Measurements from ENCODE around the gene MYO5C.

DNA sequence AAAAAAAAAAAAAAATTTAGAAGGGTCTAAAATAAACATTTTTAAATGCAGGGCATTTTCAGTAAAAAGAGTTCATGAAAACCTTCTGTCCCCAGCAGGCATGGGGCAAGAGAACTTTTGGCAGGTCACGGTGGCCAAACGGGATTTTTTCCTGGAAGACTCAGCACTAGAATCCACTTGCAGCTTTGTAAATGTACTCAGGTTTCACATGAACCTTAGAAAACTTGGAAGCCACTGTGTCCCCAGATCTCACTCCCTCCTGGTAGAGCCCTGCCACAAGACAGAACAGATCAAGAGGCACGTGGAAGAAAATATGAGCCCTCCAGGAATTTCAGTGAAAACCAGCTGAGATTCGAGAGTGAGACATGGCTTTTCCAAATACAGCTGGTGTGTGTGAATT is 102.3 kb downstream of the MYO5C start:
- TF ChIP-seq CHD1 (IDR thresholded peaks at IDR 0.05; ENCODE audit: low read depth, low read length) (no peak), RAD21 (IDR thresholded peaks at IDR 0.05; ENCODE audit: low read length) (no peak), BHLHE40 (IDR thresholded peaks at IDR 0.05; ENCODE audit: low read depth, low read length) (no peak), CEBPB (IDR thresholded peaks at IDR 0.05; ENCODE audit: low read depth, low read length) (no peak), RCOR1 (IDR thresholded peaks at IDR 0.05; ENCODE audit: insufficient replicate concordance, low read length) (no peak), POLR2A (IDR thresholded peaks at IDR 0.05; ENCODE audit: low read depth, low read length) (no peak), MXI1 (IDR thresholded peaks at IDR 0.05; ENCODE audit: borderline replicate concordance, low read depth, low read length) (no peak), MAFK (IDR thresholded peaks at IDR 0.05; ENCODE audit: low read depth, low read length) (no peak)
- TF ChIP-seq, protein P1, sequence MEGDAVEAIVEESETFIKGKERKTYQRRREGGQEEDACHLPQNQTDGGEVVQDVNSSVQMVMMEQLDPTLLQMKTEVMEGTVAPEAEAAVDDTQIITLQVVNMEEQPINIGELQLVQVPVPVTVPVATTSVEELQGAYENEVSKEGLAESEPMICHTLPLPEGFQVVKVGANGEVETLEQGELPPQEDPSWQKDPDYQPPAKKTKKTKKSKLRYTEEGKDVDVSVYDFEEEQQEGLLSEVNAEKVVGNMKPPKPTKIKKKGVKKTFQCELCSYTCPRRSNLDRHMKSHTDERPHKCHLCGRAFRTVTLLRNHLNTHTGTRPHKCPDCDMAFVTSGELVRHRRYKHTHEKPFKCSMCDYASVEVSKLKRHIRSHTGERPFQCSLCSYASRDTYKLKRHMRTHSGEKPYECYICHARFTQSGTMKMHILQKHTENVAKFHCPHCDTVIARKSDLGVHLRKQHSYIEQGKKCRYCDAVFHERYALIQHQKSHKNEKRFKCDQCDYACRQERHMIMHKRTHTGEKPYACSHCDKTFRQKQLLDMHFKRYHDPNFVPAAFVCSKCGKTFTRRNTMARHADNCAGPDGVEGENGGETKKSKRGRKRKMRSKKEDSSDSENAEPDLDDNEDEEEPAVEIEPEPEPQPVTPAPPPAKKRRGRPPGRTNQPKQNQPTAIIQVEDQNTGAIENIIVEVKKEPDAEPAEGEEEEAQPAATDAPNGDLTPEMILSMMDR (conservative IDR thresholded peaks at IDR 0.05; ENCODE audit: low read depth, low read length), result no peak
- TF ChIP-seq, protein P2, sequence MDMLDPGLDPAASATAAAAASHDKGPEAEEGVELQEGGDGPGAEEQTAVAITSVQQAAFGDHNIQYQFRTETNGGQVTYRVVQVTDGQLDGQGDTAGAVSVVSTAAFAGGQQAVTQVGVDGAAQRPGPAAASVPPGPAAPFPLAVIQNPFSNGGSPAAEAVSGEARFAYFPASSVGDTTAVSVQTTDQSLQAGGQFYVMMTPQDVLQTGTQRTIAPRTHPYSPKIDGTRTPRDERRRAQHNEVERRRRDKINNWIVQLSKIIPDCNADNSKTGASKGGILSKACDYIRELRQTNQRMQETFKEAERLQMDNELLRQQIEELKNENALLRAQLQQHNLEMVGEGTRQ (IDR thresholded peaks at IDR 0.05; ENCODE audit: low read depth, low read length), result no peak
- TF ChIP-seq, protein P3, sequence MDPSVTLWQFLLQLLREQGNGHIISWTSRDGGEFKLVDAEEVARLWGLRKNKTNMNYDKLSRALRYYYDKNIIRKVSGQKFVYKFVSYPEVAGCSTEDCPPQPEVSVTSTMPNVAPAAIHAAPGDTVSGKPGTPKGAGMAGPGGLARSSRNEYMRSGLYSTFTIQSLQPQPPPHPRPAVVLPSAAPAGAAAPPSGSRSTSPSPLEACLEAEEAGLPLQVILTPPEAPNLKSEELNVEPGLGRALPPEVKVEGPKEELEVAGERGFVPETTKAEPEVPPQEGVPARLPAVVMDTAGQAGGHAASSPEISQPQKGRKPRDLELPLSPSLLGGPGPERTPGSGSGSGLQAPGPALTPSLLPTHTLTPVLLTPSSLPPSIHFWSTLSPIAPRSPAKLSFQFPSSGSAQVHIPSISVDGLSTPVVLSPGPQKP (IDR thresholded peaks at IDR 0.05; ENCODE audit: borderline replicate concordance, low read depth, low read length), result no peak
